ENCODE results near the gene POP5.
"Not testable (repeated sequence)": the region's sequence is repeated elsewhere in the genome, so short reads cannot be mapped to it uniquely, and the experiment has no call there.

Gene POP5, protein sequence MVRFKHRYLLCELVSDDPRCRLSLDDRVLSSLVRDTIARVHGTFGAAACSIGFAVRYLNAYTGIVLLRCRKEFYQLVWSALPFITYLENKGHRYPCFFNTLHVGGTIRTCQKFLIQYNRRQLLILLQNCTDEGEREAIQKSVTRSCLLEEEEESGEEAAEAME

DNA sequence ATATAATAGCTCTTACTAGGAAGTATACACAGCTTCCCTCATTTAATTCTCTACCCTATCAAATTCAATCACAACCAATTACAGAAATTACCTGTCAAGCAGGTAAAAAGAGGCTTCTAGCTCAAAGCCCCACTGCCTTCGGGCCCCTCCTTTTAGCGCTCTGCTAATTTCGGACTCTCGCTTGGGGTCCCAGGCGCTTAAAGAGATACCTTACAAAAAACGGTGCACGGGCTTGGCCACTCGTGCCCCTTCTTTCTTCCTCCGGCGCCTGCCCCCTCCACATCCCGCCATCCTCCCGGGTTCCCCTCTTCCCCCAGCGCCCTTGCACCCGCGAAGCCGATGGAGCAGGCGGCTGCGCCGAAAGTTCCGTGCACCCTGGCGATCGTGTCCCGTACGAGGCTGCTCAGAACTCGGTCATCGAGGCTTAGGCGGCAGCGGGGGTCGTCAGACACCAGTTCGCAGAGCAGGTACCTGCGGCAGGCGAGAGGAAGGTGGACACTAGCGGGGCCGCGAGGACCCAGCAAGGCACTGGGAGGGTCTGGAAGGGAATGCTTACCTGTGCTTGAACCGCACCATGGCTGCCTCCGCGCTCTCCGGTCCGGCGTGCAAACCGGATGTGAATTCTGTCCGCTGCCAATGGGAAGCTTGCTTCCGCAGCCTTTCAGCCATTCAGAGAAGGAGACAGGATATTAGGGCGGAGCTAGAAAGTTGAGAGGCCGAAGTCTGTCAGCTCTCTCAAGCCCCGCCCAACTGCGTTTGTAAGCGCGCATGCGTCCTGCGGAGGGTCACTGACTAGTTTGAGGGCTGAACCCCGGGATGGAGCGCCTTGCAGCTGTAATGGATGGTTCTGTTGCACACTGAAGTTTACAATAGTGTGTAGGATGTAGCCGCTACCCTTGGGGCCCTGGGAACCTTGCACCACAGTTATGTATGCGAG lies at the start of gene POP5:
Gene POP5 (minus strand): TSS at position 616 of the 937 bp plus-strand sequence. CDS start 40 bp downstream, at position 576.
- peak; percentile 88 for DNase-seq (ENCODE audit: low read depth)

DNA sequence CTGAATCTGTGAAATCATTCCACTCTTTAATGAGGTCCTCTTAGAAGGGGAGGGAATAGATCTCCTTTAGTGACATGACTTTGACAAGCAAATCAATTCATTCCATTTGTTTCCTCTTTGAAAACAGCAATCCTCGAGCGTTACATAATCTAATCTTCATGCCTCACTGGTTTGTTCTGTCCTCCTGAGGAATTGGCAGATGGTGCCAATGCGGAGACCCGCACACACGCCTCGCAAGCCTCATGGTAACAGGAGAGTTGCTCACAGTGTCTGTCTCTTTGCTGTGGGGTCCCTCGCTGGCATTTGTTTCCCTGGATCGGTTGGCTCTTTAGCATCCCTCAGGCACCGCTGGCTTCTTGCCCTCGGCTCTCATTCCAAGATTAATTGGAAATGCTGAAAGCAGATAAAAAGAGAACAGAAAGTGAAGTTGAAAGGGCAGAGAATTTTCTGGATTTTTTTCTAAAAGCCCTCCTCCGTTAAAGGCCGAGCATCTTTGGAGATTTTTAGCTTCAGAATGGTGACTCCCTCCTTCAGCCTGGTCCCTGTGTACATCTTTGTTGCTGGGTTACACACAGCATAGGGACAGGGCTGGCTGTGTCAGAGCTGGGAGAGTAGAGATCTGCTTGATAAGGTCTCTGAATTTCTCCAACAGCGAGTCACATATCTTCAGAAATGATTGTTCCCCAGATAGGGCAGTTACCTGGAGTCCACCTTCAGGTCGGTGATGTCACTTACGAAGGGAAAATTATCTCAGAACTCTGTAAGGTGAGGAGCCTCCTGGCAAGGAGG lies 49.1 kb upstream of the POP5 start:
- no peak for DNase-seq (ENCODE audit: low read depth)

DNA sequence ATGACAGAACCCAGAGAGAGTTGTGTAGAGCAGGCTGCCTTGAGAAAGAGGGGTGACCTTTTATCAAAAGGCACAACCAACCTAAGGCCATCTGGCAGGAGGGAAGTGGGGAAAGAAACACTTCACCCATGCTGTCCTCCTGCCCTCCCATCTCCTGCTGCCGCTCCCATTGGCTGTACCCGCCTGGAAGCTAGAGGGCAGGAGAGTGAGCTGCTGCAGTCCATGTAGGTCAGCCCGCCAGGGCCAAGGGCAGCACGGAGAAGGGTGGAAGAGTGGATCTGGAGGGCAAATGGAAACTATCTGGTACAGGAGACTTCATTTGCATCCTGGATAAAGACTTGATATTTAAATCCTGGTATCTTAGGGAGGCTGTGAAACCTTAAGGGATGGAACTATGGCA lies 47.7 kb upstream of the POP5 start:
- no peak for DNase-seq (ENCODE audit: low read depth)

DNA sequence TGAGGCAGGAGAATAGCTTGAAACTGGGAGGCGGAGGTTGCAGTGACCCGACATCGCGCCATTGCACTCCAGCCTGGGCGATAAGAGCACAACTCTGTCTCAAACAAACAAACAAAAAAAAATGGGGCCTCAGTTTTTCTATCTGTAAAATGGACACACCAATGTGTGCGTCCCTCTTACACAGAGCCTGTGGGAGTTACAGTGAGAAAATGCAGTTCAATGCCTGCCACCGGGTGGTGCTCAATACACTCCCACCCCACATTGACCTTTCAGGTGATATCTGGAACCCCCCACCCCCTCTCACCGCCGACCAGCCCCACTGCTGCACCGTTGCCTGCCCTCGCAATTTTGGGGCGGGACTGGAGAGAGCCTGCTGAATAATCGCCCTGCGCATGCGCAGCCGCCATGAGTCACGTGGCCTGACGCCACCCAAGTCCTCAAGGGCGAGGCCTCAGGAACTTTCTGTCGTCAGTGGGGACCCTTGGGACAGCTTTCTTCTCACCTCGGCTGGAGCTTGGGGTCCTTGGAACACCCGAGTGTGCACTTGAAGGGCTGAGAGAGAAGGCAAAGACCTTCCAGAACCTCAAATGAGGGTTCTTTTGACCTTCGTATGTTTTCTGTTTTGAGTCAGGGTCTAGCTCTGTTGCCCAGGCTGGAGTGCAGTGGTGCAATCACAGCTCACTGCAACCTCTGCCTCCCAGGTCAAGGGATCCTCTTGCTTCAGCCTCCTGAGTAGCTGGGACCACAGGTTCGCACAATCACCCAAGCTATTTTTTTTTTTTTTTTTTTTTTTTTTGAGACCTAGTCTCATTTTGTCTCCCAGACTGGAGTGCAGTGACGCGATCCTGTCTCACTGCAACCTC lies 44.6 kb upstream of the POP5 start:
- DNase-seq (ENCODE audit: low read depth), result no peak

DNA sequence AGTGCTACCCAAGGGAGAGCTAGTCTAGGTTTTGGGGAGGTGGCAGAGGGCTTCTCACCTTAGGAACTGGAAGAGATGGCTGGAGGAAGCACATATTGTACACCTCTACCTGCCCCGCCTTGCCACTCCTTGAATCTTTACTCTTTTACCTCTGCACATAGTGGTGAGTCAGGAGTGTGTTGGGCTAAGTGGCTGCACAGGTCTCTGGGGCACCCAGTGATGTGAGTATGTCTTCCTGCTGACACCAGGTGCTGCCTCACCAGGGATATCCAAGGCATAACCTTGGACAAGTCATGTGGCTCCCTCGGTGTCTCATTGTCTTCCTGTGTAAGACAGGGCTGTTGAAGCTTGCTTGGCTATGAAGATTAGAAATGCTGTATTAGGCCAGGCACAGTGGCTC lies 39.4 kb upstream of the POP5 start:
- DNase-seq (ENCODE audit: low read depth), result no peak

DNA sequence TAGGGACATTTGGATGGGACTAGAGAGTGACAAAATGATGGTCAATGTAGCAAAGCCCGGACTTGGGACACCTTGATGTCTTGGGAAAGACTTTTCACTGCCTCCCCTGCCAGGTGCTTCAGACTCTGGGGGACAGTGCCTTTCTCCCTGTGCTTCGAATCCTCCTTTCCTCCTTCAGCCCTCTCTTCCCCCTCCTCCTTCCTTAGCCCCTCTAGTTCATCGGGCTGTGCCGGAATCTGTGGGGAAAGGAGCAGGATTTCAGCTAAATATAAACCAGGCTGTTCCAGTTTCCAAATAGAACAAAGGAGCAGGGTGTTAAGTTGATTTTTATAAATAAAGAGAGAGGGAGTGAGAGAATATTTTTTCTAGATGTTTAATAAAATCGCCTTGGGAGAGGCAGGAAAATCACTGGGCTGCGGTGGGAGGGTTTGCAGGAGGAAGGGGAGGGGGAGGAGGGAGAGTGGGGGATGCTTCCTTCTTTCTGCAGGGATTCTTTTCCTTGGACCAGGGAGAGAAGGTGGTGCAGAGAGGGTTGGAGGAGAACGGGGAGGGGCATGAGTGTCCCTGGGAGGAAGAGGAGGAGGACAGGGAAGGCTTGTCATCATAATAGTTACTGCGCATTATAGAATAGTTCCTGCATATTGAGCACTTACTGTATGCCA lies 37.9 kb upstream of the POP5 start:
- no peak for DNase-seq (ENCODE audit: low read depth)

DNA sequence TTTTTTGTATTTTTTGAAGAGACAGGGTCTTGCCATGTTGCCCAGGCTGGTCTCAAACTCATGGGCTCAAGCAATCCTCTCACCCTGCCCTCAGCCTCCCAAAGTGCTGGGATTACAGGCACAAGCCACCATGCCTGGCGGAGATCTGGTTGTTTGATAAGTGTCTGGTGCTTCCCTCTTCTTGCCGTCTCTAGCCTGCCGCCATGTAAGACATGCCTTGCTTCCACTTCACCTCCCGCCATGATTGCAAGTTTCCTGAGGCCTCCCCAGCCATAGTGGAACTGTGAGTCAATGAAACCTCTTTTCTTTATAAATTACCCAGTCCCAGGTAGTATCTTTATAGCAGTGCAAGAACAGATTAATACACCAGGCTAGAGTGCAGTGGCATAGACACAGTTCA lies 36.6 kb upstream of the POP5 start:
- DNase-seq (ENCODE audit: low read depth), result not testable (repeated sequence)

DNA sequence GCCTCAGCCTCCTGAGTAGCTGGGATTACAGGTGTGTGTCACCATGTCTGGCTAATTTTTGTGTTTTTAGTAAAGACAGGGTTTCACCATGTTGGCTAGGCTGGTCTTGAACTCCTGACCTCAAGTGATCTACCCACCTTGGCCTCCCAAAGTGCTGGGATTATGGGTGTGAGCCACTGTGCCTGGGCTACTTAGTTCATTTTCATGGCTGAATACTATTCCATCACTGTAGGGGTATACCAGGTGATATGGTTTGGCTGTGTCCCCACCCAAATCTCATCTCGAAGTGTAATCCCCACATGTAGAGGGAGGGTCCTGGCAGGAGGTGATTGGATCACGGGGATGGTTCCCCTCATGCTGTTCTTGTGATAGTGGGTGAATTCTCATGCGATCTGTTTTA lies 36.0 kb upstream of the POP5 start:
- not testable (repeated sequence) for DNase-seq (ENCODE audit: low read depth)

DNA sequence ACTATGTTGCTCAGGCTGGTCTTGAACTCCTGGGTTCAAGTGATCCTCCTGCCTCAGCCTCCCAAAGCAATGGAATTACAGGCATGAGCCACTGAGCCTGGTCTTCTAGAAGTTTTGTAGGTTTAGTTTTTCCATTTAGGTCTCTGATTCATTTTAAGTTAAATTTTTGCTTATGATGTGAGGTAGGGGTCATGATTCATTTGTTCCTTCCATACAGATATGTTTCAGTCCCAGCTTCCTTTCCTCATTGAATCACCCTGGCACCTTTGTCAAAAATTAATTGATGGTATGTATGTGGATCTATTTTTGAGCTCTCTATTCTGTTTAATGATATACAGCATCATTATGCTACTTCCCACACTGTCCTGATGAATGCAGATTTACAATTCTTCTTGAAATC lies 33.6 kb upstream of the POP5 start:
- DNase-seq (ENCODE audit: low read depth), result no peak

DNA sequence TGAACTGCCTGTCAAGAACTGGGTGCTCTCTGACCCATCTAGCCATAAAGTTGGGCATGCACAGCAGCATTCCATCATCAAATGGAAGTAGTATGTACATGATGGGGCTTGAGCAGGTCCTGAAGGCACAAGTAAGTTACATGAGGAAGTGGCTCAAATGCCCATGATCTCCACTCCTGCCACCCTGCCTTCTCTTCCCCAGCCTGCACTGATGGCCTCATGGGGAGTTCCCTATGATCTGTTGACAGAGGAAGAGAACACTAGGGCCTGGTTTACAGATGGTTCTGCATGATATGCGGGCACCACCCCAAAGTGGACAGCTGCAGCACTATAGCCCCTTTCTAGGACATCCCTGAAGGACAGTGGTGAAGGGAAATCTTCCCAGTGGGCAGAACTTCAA lies 30.3 kb upstream of the POP5 start:
- DNase-seq (ENCODE audit: low read depth), result not testable (repeated sequence)

DNA sequence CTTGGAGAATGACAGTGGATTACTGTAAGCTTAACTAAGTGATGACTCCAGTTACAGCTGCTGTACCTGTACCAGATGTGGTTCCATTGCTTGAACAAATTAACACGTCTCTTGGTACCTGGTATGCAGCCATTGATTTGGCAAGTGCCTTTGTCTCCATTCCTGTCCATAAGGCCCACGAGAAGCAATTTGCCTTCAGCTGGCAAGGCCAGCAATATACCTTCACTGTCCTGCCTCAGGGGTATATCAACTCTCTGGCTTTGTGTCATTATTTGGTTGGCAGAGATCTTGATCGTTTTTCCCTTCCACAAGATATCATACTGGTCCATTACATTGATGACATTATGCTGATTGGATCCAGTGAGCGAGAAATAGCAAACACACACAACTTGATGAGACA lies 29.4 kb upstream of the POP5 start:
- DNase-seq (ENCODE audit: low read depth), result no peak

DNA sequence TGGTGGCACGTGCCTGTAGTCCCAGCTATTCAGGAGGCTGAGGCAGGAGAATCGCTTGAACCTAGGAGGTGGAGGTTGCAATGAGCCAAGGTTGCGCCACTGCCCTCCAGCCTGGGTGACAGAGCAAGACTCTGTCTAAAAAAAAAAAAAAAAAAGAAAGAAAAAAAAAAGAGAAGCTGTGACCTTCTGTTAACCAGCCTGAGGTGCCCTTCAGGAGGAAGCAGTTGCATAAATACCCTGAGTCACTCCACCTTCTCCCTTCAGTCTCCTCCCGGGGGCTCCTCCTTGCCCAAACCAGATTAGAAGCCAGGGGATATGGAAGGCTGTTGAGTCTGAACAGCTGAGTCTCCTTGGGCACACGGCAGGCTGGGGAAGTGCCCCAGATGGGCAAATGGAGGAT lies 21.2 kb upstream of the POP5 start:
- DNase-seq (ENCODE audit: low read depth), result not testable (repeated sequence)

DNA sequence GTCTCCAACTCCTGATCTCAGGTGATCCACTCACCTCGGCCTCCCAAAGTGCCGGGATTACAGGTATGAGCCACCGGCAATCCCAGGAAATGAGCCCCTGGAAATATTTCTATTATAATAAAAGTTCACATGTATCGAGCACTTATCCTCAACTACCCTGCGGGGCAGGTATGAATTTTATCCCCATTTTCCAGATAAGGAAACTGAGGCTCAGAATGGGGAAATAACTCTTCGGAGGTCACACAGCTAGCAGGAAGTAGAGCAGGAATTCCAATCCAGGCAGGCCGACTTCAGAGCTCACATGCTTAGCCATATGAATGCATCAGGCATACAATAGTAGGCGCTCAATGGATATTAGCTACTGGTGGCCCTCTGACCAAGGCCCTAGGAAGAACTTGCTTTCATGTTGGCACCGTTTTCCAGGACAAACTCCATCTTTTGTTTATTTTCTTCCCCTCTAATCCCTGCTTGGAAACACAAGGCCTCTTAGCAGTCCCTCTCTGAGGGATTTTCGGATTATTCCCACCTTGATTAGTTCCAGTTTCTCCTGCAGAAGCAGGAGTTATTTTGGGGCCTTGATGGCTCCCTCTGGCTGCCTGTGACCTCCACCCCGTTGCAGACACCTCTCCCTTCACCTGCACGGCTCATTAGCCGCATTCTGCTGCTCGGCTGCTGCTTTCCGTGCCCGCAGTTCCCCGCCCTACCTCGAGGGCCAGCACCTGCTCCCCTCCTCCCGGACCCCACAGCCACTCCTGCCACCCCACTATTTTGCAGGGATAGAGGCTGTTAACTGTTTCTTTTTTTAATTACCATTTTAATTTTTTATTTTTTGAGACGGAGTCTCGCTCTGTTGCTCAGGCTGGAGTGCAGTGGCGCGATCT lies 18.7 kb upstream of the POP5 start:
- no peak for DNase-seq (ENCODE audit: low read depth)

DNA sequence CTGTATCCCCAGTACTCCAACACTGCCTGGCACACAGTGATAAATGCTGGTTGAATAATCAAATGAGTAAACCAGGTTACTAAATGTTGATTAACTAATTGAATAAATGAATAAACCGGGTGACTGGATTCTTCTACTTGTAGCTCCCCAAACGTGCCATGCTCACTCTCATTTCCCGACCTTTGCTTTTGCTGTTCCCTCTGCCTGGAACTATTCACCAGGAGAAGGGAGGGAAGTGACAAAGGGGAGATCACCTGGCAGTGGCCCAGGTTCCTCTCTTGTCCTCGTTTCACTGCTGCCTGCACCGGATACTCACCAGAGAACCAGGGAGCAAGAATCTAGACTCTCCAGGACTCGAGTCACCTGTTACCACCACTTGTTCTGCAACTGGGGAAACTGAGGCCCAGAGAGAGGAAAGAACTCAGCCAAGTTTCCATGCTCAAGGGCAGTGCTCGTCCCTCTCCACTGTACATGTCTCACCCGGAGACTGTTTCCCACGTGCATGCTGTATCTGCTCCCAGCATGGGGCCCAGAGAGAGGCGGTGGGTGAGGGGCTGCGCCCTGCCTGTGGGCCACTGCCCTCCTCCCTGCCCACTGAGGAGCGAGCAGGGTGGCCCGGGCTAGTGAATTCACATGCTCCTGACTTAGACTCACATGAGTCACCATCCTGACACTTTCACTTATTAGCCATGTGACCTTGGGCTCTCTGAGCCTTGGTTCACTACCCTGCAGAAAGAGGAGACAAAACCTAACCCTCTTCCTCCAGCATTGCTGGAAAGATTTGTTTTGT lies 17.7 kb upstream of the POP5 start:
- DNase-seq (ENCODE audit: low read depth), result no peak

DNA sequence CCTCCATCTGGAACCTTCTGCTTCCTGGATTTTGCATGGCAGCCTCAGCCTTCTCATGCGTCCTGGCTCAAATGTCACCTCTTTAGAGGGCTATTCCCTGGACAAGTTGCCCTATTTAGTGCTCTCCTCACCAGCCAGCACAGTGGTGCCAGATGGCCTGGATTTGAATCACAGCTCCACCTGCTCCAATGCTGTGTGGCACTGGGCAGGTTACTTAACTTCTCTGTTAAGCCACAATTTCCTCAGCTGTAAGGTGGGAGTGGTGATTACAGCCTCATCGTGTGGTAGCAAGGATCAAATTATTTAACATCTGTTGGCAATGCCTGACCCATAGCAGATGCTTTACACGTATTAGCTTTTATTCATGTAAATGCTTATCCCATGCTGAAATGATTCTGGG lies 16.7 kb upstream of the POP5 start:
- no peak for DNase-seq (ENCODE audit: low read depth)

DNA sequence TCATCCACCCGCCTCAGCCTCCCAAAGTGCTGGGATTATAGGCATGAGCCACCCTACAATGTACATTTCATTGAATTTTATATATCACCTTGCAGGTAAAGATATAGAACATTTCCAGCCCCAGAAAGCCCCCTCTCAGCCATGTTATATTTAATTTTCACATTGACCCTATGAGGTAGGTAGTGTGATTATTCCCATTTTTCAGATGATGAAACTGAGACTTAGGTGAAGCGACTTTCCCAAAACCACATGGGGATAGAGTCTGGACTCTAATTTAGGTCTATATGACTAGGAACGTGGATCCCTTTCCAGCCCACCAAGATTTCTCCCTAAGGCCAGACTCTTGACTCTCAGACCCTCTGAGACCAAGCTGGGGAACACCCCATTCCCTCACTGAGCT lies 15.7 kb upstream of the POP5 start:
- DNase-seq (ENCODE audit: low read depth), result no peak

DNA sequence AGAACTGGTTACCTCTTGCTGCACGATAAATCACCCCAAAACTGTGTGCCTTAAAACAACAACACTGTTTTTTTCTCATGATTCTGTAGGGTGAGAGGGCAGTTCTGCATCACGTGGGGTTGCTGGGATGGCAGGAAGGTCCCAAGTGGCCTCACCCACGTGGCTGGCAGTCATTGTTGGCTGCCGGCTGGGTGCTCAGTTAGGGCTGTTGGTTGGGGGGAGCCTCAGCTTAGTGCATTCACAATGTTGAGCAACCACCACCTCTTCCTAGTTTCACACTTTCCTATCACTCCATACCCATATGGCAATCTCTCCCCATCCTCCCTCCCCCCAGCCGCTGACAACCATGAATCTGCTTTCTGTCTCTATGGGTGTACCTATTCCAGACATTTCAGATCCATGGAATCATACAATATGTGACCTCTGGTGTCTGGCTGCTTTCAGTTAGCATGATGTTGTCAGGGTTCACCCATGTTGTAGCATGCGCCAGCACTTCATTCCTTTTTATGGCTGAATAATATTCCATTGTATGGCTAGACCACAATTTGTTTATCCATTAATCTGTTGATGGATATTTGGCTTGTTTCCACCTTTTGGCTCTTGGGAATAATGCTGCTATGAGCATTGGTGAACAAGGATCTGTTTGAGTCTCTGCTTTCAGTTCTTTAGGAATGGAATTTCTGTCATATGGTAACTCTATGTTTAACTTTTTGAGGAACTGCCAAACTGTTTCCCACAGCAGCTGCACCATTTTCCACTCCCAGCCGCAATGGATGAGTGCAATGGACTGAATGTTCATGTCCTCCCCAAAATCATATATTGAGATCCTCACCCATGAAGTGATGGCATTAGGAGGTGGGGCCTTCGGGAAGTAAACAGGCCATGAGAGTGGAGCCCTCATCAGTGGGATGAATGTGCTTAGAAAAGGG lies 11.2 kb upstream of the POP5 start:
- no peak for DNase-seq (ENCODE audit: low read depth)

DNA sequence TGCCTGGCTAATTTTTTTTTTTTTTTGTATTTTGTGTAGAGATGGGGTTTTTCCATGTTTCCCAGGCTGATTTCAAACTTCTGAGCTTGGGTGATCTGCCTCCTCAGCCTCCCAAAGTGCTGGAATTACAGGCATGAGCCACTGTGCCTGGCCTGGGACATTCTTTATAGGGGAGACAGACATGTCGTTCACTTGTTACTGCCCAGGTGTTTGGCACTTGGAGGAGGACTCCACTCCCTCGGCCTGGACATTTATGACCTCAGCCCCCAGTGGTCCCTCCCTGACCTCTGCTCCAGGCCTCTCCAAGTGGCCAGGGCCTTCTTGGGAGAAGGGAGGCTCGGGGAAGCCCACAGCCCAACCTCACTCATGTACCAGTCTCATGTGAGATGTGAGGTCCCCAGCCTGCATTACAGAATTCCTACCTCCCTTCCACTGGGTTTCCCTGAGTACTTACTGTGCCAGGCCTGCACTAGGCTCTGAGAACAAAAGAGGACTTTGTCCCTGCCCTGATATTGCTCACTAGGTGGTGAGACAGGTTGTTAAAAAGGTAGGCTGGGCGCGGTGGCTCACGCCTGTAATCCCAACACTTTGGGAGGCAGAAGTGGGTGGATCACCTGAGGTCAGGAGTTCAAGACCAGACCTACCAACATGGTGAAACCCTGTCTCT lies 9.7 kb upstream of the POP5 start:
- no peak for DNase-seq (ENCODE audit: low read depth)
